GM18519 (cell line): Measurements from ENCODE around the gene IL17D.
A peak's percentile ranks its signal among the peaks of the same experiment; 100 is the strongest.

Experiments
- ATAC-seq: cut with Tn5 transposase; IDR thresholded peaks from one replicate; pipeline ENCODE4 v1.9.1; 2021; ENCODE audit warnings: mild to moderate bottlenecking, moderate library complexity; ENCODE audit not compliant: unreplicated experiment, low FRiP score

IL17D gene

GRCh38 chr13:20689291-20689690 lies 14.2 kb upstream of the IL17D start:
- ATAC-seq, result no peak

- ATAC-seq, result no peak
These were observed 11.9 kb upstream of the IL17D start for GRCh38 chr13:20691616-20692015.

- no peak for ATAC-seq
These were observed 7.4 kb upstream of the IL17D start for GRCh38 chr13:20696073-20696472.

- ATAC-seq, result no peak
These were observed 3.8 kb upstream of the IL17D start for GRCh38 chr13:20699715-20700114.

- ATAC-seq, result no peak
These were observed 3.2 kb upstream of the IL17D start for GRCh38 chr13:20700288-20700687.

- no peak for ATAC-seq
These were observed 2.0 kb upstream of the IL17D start for GRCh38 chr13:20701461-20701860.

- ATAC-seq, result no peak
These were observed 977 bp upstream of the IL17D start for GRCh38 chr13:20702530-20702914.

GRCh38 chr13:20703780-20704458 lies 420 bp downstream of the IL17D start:
- peak; percentile 77 for ATAC-seq

GRCh38 chr13:20704459-20705069 lies 1.1 kb downstream of the IL17D start:
- ATAC-seq, result no peak

GRCh38 chr13:20706661-20707060 lies 3.2 kb downstream of the IL17D start:
- no peak for ATAC-seq

GRCh38 chr13:20708216-20708615 lies 4.7 kb downstream of the IL17D start:
- ATAC-seq, result no peak

GRCh38 chr13:20709369-20709768 lies 5.9 kb downstream of the IL17D start:
- no peak for ATAC-seq

GRCh38 chr13:20709782-20710181 lies 6.3 kb downstream of the IL17D start:
- ATAC-seq, result no peak

- no peak for ATAC-seq
These were observed 8.0 kb downstream of the IL17D start for GRCh38 chr13:20711301-20712044.

- no peak for ATAC-seq
These were observed 9.5 kb downstream of the IL17D start for GRCh38 chr13:20713014-20713376.

- no peak for ATAC-seq
These were observed 10.3 kb downstream of the IL17D start for GRCh38 chr13:20713751-20714150.

GRCh38 chr13:20714161-20714560 lies 10.7 kb downstream of the IL17D start:
- ATAC-seq, result no peak

- no peak for ATAC-seq
These were observed 11.2 kb downstream of the IL17D start for GRCh38 chr13:20714563-20715329.

GRCh38 chr13:20715330-20715712 lies 11.8 kb downstream of the IL17D start:
- no peak for ATAC-seq

GRCh38 chr13:20716951-20717350 lies 13.5 kb downstream of the IL17D start:
- no peak for ATAC-seq
